GM21526 (cell line): ENCODE measurements around the gene MYL2.

Experiments
- ATAC-seq: cut with Tn5 transposase; IDR thresholded peaks from one replicate; pipeline ENCODE4 v1.9.1; 2021; ENCODE audit warnings: moderate library complexity; ENCODE audit not compliant: unreplicated experiment, low FRiP score

The MYL2 gene

DNA sequence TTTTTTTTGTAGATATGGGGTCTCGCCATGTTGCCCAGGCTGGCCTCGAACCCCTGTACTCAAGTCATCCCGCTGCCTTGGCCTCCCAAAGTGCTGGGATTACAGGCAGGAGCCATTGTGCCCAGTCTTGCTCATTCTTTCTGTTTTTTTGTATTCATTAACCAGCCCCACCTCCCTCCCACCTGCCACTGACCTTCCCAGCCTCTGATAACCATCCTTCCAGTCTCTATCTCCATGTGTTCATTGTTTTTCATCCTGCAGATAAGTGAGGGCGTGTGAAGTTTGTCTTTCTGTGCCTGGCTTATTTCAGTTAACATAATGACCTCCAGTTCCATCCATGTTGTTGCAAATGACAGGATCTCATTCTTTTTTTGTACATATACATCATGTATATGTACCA, 19.0 kb downstream of the MYL2 start:
- ATAC-seq, result no peak

DNA sequence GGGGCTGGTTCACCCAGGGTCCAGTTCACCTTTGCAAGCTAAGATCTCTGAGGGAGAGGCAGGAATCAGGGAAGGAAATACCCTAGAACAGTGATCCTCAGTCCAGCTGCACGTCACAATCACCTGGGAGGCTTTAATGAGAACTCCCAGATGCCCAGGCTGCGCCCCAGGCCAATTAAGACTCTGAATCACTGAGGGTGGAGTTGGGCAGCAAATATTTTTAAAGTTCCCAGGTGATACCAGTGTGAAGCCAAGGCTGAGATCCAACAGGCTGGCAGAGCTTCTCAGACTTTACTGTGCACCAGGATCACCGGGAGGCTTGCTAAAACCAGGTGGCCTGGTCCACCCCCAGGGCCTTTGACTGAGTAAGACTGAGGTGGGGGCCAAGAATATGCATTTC, 23.8 kb downstream of the MYL2 start:
- no peak for ATAC-seq

DNA sequence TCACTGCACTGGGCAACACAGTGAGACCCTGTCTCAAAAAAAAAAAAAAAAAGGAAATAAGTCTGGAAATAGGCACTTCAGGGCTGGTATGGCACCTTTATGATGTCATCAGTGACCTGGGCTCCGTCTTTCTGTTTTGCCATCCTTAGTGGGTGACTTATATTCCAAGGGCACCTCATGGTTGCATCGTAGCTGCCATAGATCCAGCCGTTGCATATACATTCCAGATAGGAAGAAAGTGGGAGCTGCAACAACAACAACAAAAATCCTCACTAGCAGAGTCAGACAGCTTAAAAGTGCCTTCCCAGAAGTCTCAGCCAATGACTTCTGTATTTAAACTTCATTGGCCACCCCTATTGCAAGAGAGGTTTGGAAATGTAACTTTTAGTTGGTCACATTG, 26.4 kb downstream of the MYL2 start:
- no peak for ATAC-seq

DNA sequence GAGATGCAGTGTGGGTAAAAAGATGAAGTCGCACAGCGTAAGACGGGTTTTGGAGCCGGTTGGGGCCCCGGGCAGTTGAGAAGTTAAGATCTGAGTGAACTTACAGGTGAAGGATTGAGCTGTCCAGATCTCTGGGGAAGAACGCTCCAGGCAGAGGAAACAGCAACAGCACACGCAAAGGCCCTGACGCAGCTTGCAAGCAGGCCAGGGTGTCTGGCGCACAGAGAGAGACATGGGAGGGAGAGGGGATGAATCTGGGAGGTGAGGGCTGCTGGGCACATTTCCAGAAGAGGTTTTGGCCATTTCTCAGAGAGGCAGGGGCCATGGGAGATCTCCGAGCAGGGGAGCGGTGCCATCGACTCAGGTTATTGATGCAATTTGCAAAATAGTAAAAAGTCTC, 31.0 kb downstream of the MYL2 start:
- no peak for ATAC-seq

DNA sequence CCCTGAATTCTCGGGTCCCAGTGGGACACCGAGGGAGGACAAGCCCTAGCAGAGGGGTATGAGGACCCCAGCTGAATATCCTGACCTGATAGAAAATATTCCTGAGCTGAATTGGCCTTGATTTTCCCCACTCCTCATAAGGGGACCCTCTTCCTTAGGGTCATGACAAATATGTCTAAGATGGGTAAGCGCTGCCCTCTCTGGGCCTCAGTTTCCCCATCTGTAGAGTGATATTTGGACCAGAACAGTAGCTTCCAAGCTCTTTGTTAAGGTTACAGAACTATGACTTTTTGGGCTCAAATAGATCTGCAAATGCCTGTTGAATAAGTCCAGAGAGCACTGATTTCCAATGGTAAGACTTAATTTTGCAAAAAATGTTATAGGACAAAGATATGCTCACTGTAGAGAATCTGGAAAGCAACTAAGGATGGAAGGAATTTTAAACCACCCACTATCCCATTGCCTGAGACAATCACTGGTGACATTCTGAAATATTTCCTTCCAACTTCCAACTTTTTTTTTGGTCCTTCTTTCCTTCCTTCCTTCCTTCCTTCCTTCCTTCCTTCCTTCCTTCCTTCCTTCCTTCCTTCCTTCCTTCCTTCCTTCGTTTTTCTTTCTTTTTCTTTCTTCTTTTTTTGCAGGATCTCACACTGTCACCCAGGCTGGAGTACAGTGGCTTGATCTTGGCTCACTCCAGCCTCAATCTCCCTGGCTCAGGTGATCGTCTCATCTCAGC, 32.0 kb downstream of the MYL2 start:
- peak; percentile 13 for ATAC-seq

DNA sequence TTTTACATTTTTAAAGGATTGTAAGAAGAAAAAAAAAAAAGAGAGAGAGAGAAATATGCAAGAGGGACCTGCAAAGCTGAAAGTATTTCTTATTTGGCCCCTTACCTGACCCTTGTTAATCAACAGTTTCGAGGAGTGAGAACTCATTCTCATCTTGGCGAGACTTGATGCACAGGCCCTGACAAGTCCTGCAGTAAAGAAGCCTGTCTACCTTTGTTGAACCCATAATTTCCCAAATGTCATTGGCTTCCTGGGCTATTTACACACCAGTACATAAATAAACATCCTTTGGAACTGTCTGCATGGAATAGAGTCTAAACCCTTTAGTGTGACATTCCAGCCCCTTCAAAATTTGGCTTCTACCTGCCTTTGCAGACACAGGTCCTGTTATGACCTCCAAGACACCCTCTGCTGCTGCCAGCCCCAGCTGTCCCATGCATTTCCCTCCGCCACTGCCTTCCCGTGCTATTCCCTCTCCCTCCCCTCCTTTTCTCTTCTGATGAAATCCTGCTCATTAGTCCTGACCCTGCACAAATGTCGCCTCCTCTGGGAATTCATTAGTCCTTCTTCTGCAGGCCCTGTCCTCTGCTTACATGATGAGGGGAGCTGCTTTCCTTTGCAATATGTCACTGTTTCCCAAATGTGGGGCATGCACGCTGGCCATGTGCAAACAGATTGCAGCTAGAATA, 35.1 kb downstream of the MYL2 start:
- no peak for ATAC-seq

DNA sequence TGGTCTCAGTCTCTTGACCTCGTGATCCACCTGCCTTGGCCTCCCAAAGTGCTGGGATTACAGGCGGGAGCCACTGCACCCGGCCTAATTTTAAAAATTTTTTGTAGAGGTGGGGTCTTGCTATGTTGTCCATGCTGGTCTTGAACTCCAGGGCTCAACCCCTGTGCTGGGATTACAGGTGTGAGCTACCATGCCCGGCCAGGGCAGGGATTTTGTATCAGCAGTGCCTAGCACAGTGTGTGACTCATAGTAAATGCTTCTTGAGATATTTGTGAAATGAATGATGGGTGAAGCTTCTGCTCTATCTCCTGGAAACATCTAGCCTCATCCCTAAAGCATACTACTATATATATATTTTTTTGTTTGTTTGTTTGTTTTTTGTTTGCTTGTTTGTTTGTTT, 37.1 kb downstream of the MYL2 start:
- no peak for ATAC-seq

DNA sequence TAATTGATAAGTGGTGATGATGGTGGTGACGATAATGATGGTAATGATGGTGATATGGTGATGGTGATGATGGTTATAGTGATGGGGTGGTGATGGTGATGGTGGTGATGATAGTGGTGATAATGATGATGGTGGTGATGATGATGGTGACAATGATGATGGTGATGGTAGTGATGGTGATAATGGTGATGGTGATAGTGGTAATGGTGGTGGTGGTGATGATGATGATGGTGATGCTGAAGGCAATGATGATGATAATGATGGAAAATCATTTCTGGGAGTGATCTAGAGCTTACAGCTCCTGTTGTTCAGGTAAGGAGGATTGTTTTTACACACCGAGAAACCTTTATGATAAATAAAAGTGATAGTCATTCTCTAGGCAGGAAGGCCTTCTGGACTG, 39.7 kb downstream of the MYL2 start:
- ATAC-seq, result no peak

DNA sequence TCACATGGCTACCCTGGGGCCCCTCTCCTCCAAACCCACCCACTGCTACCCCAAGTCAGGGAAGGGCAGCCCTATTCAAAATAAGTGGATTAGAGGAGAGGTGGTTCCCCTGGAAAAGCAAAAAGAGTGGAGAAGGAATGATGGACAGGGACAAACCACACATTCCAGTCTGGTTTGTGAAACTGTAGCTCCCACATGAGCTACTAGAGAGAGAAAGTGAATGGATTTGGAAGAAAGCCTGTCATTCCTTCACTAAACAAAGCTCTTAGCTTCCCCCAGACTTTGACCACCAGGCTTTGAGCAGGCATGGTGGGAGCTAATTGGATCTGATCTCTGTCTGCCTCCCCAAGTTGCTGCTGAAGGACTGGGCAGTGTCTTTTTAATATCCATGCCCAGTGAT, 45.6 kb downstream of the MYL2 start:
- no peak for ATAC-seq

DNA sequence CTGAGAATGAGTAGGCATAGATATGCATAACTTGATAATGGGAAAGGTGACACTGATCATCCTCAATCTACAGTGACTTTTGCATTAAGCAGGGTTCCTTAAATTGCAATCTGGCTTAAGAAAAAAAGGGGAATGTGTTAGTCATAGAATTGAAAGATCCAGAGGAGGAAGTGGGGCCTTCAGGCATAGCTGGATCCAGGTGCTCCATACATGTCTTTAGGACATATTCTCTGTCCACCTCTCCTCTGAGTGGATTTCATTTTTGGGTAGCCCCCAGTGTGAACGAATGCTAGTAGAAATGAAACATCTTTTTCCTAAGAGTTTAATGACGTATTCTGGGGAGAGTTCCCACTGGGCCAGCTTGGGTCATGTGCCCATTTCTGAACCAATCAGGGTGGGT, 46.0 kb downstream of the MYL2 start:
- no peak for ATAC-seq

DNA sequence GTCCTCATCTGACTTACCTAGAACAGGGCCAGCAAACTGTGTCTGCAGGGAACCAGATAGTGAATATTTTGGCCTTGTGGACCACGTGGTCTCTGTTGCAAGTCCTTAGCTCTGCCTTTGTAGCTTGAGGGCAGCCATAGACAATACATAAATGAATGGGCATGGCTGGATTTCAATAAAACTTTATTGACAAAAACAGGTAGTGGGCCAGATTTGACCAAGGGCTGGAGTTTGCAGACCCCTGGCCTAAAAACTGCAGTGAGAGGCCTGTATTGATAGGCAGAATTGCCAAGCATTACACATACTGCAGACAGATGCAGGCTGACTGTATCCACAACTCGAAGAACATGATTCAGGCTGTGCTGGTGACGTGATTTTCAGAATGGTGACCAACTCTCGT, 48.3 kb downstream of the MYL2 start:
- ATAC-seq, result no peak

DNA sequence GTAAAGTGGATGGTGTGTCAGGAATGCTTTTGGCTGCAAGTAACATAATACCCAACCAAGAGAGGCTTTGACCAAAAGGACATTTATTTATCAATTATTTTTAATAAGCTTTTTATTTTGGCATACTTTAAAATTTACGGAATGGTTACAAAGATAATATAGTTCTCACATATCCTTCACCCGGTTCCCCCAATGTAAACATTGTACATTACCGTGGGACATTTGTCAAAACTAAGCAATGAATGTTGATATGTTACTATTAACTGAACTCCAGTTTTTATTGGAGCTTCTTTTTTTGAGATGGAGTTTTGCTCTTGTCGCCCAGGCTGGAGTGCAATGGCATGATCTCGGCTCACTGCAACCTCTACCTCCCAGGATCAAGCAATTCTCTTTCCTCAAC, 50.6 kb downstream of the MYL2 start:
- ATAC-seq, result no peak

DNA sequence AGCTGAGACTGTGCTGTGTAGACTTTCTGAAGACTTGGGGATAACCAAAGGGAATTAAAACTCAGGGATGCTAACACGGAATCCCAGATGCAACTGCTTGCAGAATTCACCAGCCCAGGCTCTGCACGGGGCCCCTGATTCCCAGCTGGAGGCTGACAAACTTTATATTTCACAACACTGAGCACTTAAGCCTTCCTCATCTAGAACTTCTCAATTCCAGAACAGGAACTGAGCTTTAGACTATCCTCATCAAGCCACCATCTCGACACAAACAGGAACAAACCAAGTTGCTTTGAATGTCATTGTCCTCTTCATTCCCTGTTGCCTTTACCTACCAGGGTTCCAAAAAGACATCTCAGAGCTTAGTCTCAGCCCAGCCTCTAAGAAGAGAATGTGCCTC, 51.4 kb downstream of the MYL2 start:
- ATAC-seq, result no peak

DNA sequence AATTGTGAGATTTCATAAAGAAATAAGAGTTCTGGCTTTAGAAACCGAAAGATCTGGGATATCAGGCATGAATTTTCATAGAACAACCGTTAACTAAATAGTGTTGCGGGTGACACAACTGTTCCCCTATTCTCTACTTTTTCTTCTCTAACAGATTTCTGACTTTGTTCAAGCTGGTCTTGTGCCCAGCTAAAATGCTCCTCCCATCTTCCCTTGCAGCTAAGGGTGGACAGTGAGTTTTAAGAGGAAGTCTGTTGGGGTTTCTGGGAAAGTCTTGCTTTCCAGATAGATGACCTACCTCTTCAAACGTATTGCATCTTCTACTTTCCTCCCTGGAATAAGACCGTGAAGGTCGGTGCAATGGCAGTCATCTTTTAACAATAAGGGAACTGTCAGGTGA, 54.9 kb downstream of the MYL2 start:
- no peak for ATAC-seq

DNA sequence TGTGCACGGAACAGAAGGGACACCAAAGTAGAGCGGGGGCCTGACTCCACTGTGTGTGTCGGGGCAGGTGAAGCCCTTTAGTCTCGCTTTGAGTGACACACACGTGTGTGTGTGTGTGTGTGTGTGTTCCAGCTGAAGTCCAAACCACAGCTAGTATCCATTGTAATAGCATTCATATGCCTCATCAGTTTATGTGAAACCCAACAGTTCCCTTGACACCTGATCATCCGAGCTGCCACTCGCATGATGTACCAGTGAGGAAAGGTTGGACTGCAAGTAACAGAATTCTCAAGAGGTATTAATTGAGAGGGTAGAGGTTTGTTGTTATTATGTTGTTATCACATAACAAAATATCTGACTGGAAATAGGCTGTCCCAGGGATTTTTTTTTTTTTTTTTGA, 57.2 kb downstream of the MYL2 start:
- no peak for ATAC-seq

DNA sequence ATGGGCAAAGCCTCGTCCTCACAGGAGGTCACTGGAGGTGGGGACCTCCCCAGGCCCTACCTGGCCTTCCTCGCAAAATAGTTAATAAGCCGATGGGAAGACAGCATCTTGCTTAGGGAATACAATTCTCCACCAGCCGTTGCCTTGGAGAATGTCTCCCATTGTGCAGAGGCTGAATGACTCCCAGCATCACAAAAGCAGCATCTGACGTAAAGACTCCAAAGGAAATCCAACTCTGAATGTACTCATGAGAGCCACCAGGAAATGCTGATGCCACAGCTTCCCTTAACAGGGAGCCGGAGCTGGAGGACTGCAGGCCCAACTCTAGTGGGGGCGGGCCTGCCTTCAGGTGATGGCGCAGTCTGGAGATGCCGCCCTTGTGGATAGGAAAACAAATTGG, 58.0 kb downstream of the MYL2 start:
- no peak for ATAC-seq

DNA sequence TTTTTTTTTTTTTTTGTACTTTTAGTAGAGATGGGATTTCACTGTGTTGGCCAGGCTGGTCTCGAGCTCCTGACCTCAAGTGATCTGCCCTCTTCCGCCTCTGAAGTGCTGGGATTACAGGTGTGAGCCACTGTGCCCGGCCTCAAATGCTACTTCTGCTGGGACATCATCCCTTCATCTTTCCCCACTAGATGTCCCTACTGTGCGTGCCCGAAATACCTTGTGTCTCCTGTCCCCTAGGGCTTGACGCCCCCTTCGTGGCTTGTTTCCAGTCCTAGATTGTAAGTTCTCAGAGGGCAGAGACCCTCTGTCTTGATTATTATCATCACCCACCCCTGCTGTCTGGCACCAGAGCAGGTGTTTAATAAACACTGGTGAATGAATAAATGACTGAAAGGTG, 58.6 kb downstream of the MYL2 start:
- ATAC-seq, result no peak
